B cell (primary cell): ENCODE results near the gene AKAP9. TPM values are rescaled to one million over a fixed set of nuclear protein-coding genes. Genes with fewer than 3 reads are reported as not detected.

Source experiments
- ATAC-seq: fragments of 200-7000 bp; cut with Tn5 transposase; one replicate; pipeline ENCODE4 v1.10.0; 2021; ENCODE audit warnings: low read depth, mild to moderate bottlenecking, moderate number of reproducible peaks, moderate library complexity
- CTCF ChIA-PET: fragments of 350-600 bp; sonication (Branson Sonifier 250); formaldehyde crosslinking; loops from one replicate; lab custom pipeline; 2021; ENCODE audit warnings: antibody characterized with exemption, inconsistent platforms; lab: Charles Lee
- POLR2A ChIA-PET: fragments of 350-600 bp; sonication (Branson Sonifier 250); formaldehyde crosslinking; loops from one replicate; lab custom pipeline; 2021; ENCODE audit warnings: antibody characterized with exemption; lab: Charles Lee
- DNase-seq: peaks from one replicate; pipeline ENCODE4 v3.0.0; 2013
- H2AFZ ChIP-seq: 2 replicates; pipeline ENCODE4 v1.6.1; 2012; ENCODE audit warnings: mild to moderate bottlenecking, low read depth, low read length; ENCODE audit not compliant: insufficient read depth, poor library complexity, severe bottlenecking
- H3K27ac ChIP-seq, 2 donors: 1 replicate in 1 of 2; 2 replicates in 1 of 2; pipeline ENCODE4 v1.5.1; 2012 to 2013; ENCODE audit warnings: low read length in 2 of 2, mild to moderate bottlenecking in 2 of 2, moderate library complexity in 1 of 2
- H3K27me3 ChIP-seq, 4 experiments: fragments of 200-600 bp in 1 of 4; sonication (generic) in 1 of 4; replicated peaks in 1 of 4; 1 replicate in 2 of 4; 2 replicates in 2 of 4; pipeline versions ENCODE4 v1.6.1 to v1.7.0; 2013 to 2016; ENCODE audit warnings: low read length in 3 of 4, mild to moderate bottlenecking in 2 of 4, mixed read lengths in 1 of 4, moderate library complexity in 1 of 4; ENCODE audit not compliant: insufficient read depth in 4 of 4, control insufficient read depth in 3 of 4; ENCODE audit errors: control extremely low read depth in 1 of 4
- H3K36me3 ChIP-seq, 2 experiments: replicated peaks in 1 of 2; 1 replicate in 1 of 2; 2 replicates in 1 of 2; pipeline versions ENCODE4 v1.6.1 to v1.7.1; 2013; ENCODE audit warnings: low read length in 1 of 2; ENCODE audit not compliant: insufficient read depth in 2 of 2, control insufficient read depth in 1 of 2; ENCODE audit errors: control extremely low read depth in 1 of 2, extremely low read depth in 1 of 2
- H3K4me1 ChIP-seq, 2 donors: fragments of 200-600 bp in 1 of 2; sonication (generic) in 1 of 2; 1 replicate in 1 of 2; 2 replicates in 1 of 2; pipeline versions ENCODE4 v1.5.1 to v1.6.1; 2013 to 2017; ENCODE audit warnings: low read length in 2 of 2; ENCODE audit not compliant: control insufficient read depth in 2 of 2, insufficient read depth in 2 of 2
- H3K4me2 ChIP-seq: replicated peaks from 2 replicates; pipeline ENCODE3; 2012; ENCODE audit warnings: mild to moderate bottlenecking, low read depth, low read length; ENCODE audit not compliant: poor library complexity, severe bottlenecking
- H3K4me3 ChIP-seq, 5 experiments: fragments of 200-600 bp in 1 of 5; sonication (generic) in 1 of 5; 1 replicate in 3 of 5; 2 replicates in 2 of 5; pipeline versions ENCODE4 v1.5.1 to v1.7.0; 2011 to 2016; ENCODE audit warnings: low read length in 4 of 5, mild to moderate bottlenecking in 4 of 5, low read depth in 2 of 5, control low read depth in 1 of 5, moderate library complexity in 1 of 5; ENCODE audit not compliant: insufficient read depth in 1 of 5; ENCODE audit errors: control extremely low read depth in 1 of 5, extremely low read depth in 1 of 5
- H3K79me2 ChIP-seq: fragments of 200-600 bp; sonication (generic); one replicate; pipeline ENCODE4 v1.6.0; 2016; ENCODE audit warnings: low read length; ENCODE audit not compliant: control insufficient read depth, insufficient read depth
- H3K9ac ChIP-seq: fragments of 200-600 bp; sonication (generic); 2 replicates; pipeline ENCODE4 v1.6.1; 2017; ENCODE audit warnings: mild to moderate bottlenecking, low read length, moderate library complexity
- H3K9me3 ChIP-seq, 3 donors: one replicate each; pipeline versions ENCODE4 v1.6.1 to v1.7.1; 2013; ENCODE audit warnings: low read length in 2 of 3; ENCODE audit not compliant: control insufficient read depth in 2 of 3, insufficient read depth in 1 of 3; ENCODE audit errors: control extremely low read depth in 1 of 3
- H4K20me1 ChIP-seq: 2 replicates; pipeline ENCODE4 v1.6.0; 2012; ENCODE audit warnings: mild to moderate bottlenecking, low read length; ENCODE audit not compliant: insufficient read depth, control insufficient read depth, poor library complexity, severe bottlenecking
- H3K27ac Mint-ChIP-seq: one replicate; pipeline ENCODE4 v1.8.0; 2021; ENCODE audit warnings: mixed read lengths
- H3K27me3 Mint-ChIP-seq: one replicate; pipeline ENCODE4 v1.8.0; 2021; ENCODE audit warnings: mixed read lengths
- H3K4me1 Mint-ChIP-seq: one replicate; pipeline ENCODE4 v1.8.0; 2021; ENCODE audit warnings: mixed read lengths
- H3K4me3 Mint-ChIP-seq: one replicate; pipeline ENCODE4 v1.8.0; 2021; ENCODE audit warnings: mixed read lengths
- H3K9me3 Mint-ChIP-seq: one replicate; pipeline ENCODE4 v1.8.0; 2022; ENCODE audit warnings: mixed read lengths; ENCODE audit not compliant: insufficient read depth
- CTCF ChIP-seq: fragments of 200-600 bp; IDR thresholded peaks from one replicate; pipeline ENCODE4 v1.8.0; 2022; ENCODE audit warnings: antibody characterized with exemption, mild to moderate bottlenecking
- EZH2 ChIP-seq: IDR thresholded peaks from 2 replicates; pipeline ENCODE4 v1.6.1; 2012; ENCODE audit warnings: borderline replicate concordance, low read depth, mild to moderate bottlenecking, moderate library complexity, low read length; ENCODE audit not compliant: insufficient read depth, poor library complexity, severe bottlenecking
- WGBS: methylation state at CpG from one replicate; pipeline ENCODE4 v1.1.5; 2013; ENCODE audit warnings: missing lambda C conversion rate; ENCODE audit not compliant: insufficient coverage; 5-methylcytosine and 5-hydroxymethylcytosine counted together
- intact Hi-C: fragments of 100-400 bp; cut with micrococcal nuclease; formaldehyde crosslinking; loops from one replicate; pipeline ENCODE4 v1.10.0; 2022
- polyA plus RNA-seq: library from polyadenylated mRNA; depleted of rRNA; stranded (reverse); fragments of >200 nt; gene quantifications from 2 replicates; pipeline ENCODE4 v1.2.3, GENCODE V29; 2012
- total RNA-seq, 2 donors: library from RNA; stranded (reverse); fragments of 120-200 nt in 1 of 2; gene quantifications; 1 replicate in 1 of 2; 2 replicates in 1 of 2; pipeline versions ENCODE4 v1.2.3 to v1.2.4, GENCODE V29; 2013 to 2022

AKAP9 gene
- total and polyA plus RNA-seq, 2 donors (not counting 1 experiment from before 2014, with no cell fraction given) = 19.3 to 106 TPM

DNA sequence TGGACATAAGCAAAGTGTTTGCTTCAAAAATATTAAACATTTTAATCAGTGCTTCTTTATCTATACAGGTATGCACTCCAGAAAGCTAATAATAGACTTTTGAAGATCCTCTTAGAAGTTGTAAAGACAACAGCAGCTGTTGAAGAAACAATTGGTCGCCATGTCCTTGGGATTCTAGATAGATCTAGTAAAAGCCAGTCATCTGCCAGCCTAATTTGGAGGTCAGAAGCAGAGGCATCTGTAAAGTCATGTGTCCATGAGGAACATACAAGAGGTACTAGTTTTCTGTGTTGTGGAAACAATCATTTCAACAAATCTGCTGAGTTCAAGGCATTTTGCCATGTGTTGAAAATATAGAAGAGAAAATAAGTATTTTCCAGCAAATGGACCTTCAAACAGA lies 104.3 kb downstream of the AKAP9 start:
- H3K9ac ChIP-seq = no peak overlapping the region
- H3K27me3 Mint-ChIP-seq = no peaks in the 10 kb centered on the region

GRCh38 chr7:92051655-92052054 lies 111.0 kb downstream of the AKAP9 start:
- H3K4me3 ChIP-seq = no peak overlapping the region
- Mint-ChIP-seq H3K9me3 (no peaks in the 10 kb centered on the region), H3K4me3 (no peak overlapping the region), H3K4me1 (peaks cover 1% of the 10 kb centered on the region), H3K27me3 (no peaks in the 10 kb centered on the region), H3K27ac (no peak overlapping the region)
- no peak overlapping the region for H3K9ac ChIP-seq
- H4K20me1 ChIP-seq = no peaks in the 10 kb centered on the region
- no peak overlapping the region for H2AFZ ChIP-seq
- H3K79me2 ChIP-seq = no peaks in the 10 kb centered on the region
- no peak overlapping the region for H3K4me2 ChIP-seq
- H3K27me3 ChIP-seq = no peaks in the 10 kb centered on the region
- ATAC-seq (no peak), DNase-seq (no peak)
- TF ChIP-seq CTCF (no peak), EZH2 (no peak)
- CTCF ChIA-PET = no interaction called here
- intact Hi-C loops = no loop called here
- peaks cover 0 to 28% of the 10 kb centered on the region in 2 experiments for H3K36me3 ChIP-seq
- H3K27ac ChIP-seq = no peak overlapping the region
- H3K4me1 ChIP-seq = no peaks in the 10 kb centered on the region
- no peaks in the 10 kb centered on the region for H3K9me3 ChIP-seq
- POLR2A ChIA-PET = no interaction called here

More for the DNA sequence above, 104.3 kb downstream of the AKAP9 start:
- Histone ChIP-seq H3K36me3 (peaks cover 5 to 42% of the 10 kb centered on the region in 2 experiments), H3K4me3 (no peak overlapping the region), H3K4me2 (no peak overlapping the region), H3K79me2 (no peaks in the 10 kb centered on the region), H3K27me3 (no peaks in the 10 kb centered on the region), H3K27ac (no peak overlapping the region), H2AFZ (no peak overlapping the region), H3K9me3 (no peaks in the 10 kb centered on the region), H3K4me1 (no peaks in the 10 kb centered on the region), H4K20me1 (no peaks in the 10 kb centered on the region)
- no peaks in the 10 kb centered on the region for H3K9me3 Mint-ChIP-seq
- TF ChIP-seq CTCF (no peak), EZH2 (no peak)
- 90% methylated on average over 1 of the region's 1 CpG for WGBS
- ChIA-PET POLR2A (no interaction called here), CTCF (no interaction called here)
- intact Hi-C loops = loop anchor here (5.0 kb wide), 1 partner anchor 658 kb away; no protein-coding TSS in a partner anchor
- no peak for DNase-seq
- H3K27ac Mint-ChIP-seq = no peak overlapping the region
- no peak overlapping the region for H3K4me3 Mint-ChIP-seq
- H3K4me1 Mint-ChIP-seq = no peaks in the 10 kb centered on the region
- ATAC-seq = no peak
